GM10266 (cell line): ENCODE results near the gene BRF1.
"Not testable (repeated sequence)": the region's sequence is repeated elsewhere in the genome, so short reads cannot be mapped to it uniquely, and the experiment has no call there.

Experiments used
- DNase-seq: peaks from one replicate; pipeline ENCODE4 v3.0.0; 2012; ENCODE audit errors: extremely low spot score
- TF ChIP-seq, protein P1 (sequence below): IDR thresholded peaks from 2 replicates; pipeline ENCODE4 v1.5.1; 2012; ENCODE audit warnings: mild to moderate bottlenecking, low read depth; ENCODE audit not compliant: control insufficient read depth, insufficient read depth; ENCODE audit errors: missing control alignments

The BRF1 gene

GRCh38 chr14:105330491-105330895 lies 29.7 kb upstream of the BRF1 start:
- no peak for DNase-seq
- TF ChIP-seq, protein P1, sequence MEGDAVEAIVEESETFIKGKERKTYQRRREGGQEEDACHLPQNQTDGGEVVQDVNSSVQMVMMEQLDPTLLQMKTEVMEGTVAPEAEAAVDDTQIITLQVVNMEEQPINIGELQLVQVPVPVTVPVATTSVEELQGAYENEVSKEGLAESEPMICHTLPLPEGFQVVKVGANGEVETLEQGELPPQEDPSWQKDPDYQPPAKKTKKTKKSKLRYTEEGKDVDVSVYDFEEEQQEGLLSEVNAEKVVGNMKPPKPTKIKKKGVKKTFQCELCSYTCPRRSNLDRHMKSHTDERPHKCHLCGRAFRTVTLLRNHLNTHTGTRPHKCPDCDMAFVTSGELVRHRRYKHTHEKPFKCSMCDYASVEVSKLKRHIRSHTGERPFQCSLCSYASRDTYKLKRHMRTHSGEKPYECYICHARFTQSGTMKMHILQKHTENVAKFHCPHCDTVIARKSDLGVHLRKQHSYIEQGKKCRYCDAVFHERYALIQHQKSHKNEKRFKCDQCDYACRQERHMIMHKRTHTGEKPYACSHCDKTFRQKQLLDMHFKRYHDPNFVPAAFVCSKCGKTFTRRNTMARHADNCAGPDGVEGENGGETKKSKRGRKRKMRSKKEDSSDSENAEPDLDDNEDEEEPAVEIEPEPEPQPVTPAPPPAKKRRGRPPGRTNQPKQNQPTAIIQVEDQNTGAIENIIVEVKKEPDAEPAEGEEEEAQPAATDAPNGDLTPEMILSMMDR: no peak

- no peak for DNase-seq
- TF ChIP-seq, protein P1: no peak
Measured at GRCh38 chr14:105329411-105330150, 28.8 kb upstream of the BRF1 start.

DNA sequence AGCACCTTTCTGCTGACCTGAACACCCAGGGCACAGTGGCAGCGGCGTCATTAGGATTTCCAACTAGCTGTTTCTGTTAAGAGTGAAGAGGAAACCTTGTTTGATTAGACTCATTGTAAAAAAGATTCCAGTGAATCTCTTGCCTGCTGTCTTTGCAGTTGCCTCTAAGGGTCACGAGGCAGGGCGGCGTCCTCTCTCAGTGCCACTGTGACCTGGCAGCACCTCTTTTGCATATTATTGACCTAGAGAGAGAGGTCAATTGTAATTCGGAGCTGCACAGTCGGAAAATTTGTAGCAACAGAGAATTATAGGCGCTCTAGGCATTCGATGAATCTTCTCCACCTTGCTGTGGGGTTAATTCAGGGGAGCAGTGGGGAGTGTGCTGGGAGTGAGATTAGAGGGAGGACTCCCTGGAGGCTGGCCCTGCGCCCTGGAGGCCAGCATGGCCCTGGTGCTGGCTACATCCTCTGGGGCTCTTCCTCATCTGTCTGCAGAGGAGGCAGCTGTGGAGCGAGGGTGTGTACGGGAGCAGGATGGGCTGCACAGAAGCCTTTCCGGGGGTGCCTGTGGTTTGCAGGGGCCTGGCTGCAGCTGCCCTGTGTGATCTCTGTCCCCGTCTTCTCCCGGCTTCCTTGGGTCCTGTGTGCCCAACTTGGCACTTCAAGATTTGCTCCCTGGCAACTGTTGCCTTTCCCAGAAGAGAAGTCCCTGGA lies 28.0 kb upstream of the BRF1 start:
- DNase-seq: no peak
- TF ChIP-seq, protein P1: no peak

DNA sequence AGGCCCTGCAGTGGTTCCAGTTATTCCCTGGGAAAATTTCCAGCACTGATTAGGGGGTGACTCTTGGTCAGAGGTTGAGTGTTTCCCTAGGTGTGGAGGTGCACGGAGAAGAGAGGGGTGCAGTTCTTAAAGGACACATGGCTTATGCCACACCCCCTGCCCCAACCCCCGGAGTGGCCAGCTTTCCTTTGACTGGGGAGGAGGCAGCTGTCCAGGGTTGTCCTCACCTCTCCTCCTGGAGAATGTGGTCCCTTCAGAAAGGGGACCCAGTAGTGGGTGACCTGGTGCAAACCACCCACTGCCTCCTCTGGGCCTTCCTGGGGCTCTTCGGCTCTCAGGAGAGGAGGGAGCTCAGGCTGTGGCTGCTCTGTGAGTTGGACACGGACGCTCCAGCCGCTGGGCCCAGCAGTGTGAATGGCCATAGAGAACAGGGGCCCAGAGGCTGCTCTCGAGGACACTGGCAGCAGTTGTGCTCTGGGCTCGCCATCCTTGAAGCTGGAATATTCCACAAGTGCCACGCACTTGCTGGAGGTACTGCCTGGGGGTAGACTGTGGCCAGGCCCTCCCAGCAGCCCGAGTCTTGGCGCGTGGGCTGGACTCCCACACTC lies 27.4 kb upstream of the BRF1 start:
- TF ChIP-seq, protein P1: no peak
- no peak for DNase-seq

DNA sequence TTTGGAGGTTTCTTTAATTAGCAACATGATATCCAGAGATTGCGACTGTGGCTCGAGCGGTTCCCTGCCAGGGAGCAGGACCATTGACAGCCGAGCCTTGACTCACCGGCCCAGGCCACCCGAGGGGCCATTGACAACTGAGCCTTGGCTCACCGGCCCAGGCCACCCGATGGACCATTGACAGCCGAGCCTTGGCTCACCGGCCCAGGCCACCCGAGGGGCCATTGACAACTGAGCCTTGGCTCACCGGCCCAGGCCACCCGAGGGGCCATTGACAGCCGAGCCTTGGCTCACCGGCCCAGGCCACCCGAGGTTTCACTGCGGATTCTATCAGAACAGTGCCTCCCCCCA lies 26.9 kb upstream of the BRF1 start:
- DNase-seq: not testable (repeated sequence)

DNA sequence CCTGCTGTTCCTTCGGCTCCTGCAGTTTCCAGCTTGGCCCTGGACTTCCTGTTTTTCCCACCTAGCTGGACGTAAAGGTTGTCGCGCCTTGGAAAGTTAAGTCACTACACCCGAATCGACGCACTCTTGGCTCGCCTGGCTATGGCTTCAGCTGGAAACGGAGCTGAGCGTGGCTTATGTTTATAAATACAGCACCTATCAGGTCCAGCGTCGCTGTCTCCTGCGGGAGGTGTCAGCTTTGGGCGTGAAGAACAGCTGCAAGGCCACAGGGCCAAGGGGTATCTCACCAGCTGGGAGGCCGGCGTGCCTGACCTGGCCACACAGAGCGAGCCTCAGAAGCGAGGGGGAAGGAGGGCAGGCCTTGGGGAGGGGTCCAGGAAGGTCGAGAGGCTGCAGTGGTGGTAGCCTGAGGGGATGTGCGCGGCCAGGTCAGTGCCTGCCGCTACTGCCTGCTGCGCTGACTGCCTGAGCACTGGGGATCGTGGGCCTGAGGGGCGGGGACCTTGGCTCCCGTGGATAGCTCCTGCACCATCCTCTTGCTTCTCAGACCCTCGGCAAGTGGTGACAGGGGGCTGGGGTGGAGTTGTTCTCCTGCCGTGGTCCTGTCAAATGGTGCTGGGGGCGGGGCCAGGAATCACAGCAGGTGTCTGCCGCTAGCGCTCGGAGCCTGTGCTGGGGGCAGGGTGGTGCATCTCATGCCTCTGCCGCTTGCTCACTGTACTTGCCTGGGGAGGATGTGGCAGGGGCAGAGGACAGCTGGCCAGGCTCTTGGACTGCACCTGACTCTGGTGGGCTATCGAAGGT lies 26.3 kb upstream of the BRF1 start:
- no peak for DNase-seq
- TF ChIP-seq, protein P1: no peak

DNA sequence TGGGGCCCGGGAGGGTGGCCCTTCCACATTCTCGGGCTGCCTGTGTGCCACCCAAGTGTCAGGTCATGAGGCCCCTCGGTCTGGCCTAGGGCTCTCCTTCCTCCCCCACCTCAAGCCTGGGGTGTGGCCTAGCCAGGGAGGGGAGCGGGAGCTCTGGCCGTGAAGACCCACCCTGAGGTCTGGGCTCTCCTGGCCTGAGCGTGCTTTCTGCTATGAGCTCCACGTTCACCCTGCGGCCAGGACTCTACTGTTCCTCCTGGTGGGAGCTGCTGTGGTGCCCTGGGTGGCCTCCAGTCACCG lies 25.7 kb upstream of the BRF1 start:
- DNase-seq: no peak
- TF ChIP-seq, protein P1: no peak
